Measurements from ENCODE around the gene COL5A1.

DNA sequence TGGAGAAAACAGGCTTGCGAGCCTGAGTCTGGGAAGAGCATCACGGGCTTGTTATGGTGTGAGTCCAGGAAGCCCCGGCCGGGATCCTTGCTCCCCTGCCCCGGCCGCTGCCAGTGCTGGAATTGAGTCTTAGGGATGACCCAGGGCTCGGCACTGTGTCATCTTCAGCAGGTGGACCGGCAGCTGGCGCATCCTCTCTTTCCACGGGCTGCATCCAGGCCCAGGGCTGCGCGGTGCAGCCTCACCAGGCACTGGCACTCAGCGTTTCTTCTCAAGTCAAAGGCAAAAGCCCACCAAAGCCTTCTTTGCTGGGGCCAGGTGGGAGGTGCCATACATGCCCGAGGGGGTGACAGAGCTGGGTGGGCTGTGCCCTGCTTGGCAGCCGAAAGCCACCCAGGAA is 46.6 kb downstream of the COL5A1 start:
- TF ChIP-seq, protein P1, sequence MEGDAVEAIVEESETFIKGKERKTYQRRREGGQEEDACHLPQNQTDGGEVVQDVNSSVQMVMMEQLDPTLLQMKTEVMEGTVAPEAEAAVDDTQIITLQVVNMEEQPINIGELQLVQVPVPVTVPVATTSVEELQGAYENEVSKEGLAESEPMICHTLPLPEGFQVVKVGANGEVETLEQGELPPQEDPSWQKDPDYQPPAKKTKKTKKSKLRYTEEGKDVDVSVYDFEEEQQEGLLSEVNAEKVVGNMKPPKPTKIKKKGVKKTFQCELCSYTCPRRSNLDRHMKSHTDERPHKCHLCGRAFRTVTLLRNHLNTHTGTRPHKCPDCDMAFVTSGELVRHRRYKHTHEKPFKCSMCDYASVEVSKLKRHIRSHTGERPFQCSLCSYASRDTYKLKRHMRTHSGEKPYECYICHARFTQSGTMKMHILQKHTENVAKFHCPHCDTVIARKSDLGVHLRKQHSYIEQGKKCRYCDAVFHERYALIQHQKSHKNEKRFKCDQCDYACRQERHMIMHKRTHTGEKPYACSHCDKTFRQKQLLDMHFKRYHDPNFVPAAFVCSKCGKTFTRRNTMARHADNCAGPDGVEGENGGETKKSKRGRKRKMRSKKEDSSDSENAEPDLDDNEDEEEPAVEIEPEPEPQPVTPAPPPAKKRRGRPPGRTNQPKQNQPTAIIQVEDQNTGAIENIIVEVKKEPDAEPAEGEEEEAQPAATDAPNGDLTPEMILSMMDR (IDR thresholded peaks at IDR 0.05; ENCODE audit: borderline replicate concordance, extremely low read depth, low read length, poor library complexity, severe bottlenecking), result no peak
- TF ChIP-seq EZH2 (IDR thresholded peaks at IDR 0.05; ENCODE audit: borderline replicate concordance, low read depth, low read length, severe bottlenecking), result no peak

All from DND-41 (cell line).